HG03457 (cell line): Measurements from ENCODE around the gene CPA2.
"Not testable (repeated sequence)": the region's sequence is repeated elsewhere in the genome, so short reads cannot be mapped to it uniquely, and the experiment has no call there.

Experiments
- ATAC-seq: cut with Tn5 transposase; IDR thresholded peaks from one replicate; pipeline ENCODE4 v1.9.1; 2021; ENCODE audit warnings: moderate number of reproducible peaks; ENCODE audit not compliant: unreplicated experiment

CPA2 gene

GRCh38 chr7:130266258-130266960 lies at the start of gene CPA2:
CPA2 (plus strand) TSS chr7:130266863; CDS start chr7:130266882, 19 bp downstream.
- ATAC-seq, result no peak

GRCh38 chr7:130218806-130219620 lies 47.6 kb upstream of the CPA2 start:
- ATAC-seq, result no peak

GRCh38 chr7:130219871-130220270 lies 46.8 kb upstream of the CPA2 start:
- ATAC-seq, result no peak

- ATAC-seq, result no peak
Observed at GRCh38 chr7:130221746-130222145, 44.9 kb upstream of the CPA2 start.

- no peak for ATAC-seq
Observed at GRCh38 chr7:130223646-130224045, 43.0 kb upstream of the CPA2 start.

- no peak for ATAC-seq
Observed at GRCh38 chr7:130224210-130224609, 42.5 kb upstream of the CPA2 start.

- not testable (repeated sequence) for ATAC-seq
Observed at GRCh38 chr7:130224923-130225322, 41.7 kb upstream of the CPA2 start.

- no peak for ATAC-seq
Observed at GRCh38 chr7:130226333-130226732, 40.3 kb upstream of the CPA2 start.

GRCh38 chr7:130227883-130228575 lies 38.6 kb upstream of the CPA2 start:
- ATAC-seq, result no peak

GRCh38 chr7:130228840-130229502 lies 37.7 kb upstream of the CPA2 start:
- ATAC-seq, result no peak

GRCh38 chr7:130229981-130230380 lies 36.7 kb upstream of the CPA2 start:
- ATAC-seq, result not testable (repeated sequence)

GRCh38 chr7:130231792-130232191 lies 34.9 kb upstream of the CPA2 start:
- ATAC-seq, result no peak

- ATAC-seq, result no peak
Observed at GRCh38 chr7:130232209-130232608, 34.5 kb upstream of the CPA2 start.

GRCh38 chr7:130234078-130234477 lies 32.6 kb upstream of the CPA2 start:
- ATAC-seq, result no peak

GRCh38 chr7:130236361-130236760 lies 30.3 kb upstream of the CPA2 start:
- ATAC-seq, result not testable (repeated sequence)

- ATAC-seq, result no peak
Observed at GRCh38 chr7:130240240-130240639, 26.4 kb upstream of the CPA2 start.

- no peak for ATAC-seq
Observed at GRCh38 chr7:130242198-130243014, 24.3 kb upstream of the CPA2 start.

- not testable (repeated sequence) for ATAC-seq
Observed at GRCh38 chr7:130243486-130243885, 23.2 kb upstream of the CPA2 start.

GRCh38 chr7:130246491-130246890 lies 20.2 kb upstream of the CPA2 start:
- ATAC-seq, result not testable (repeated sequence)

- ATAC-seq, result not testable (repeated sequence)
Observed at GRCh38 chr7:130248842-130249241, 17.8 kb upstream of the CPA2 start.
